ENCODE measurements around the gene RPL10A. TPM values are rescaled to one million over a fixed set of nuclear protein-coding genes. Genes with fewer than 3 reads are reported as not detected.
"Not testable (repeated sequence)": the region's sequence is repeated elsewhere in the genome, so short reads cannot be mapped to it uniquely, and the experiment has no call there.

RPL10A gene
- total RNA-seq, 2 donors from 2014 or later: 585 to 636 TPM

GRCh38 chr6:35427435-35427834, 40.8 kb upstream of the RPL10A start:
- H3K27ac ChIP-seq: no peak overlapping the region
- peaks cover 14% of the 10 kb centered on the region for H3K9me3 ChIP-seq
- peaks cover 18% of the 10 kb centered on the region for H3K36me3 ChIP-seq
- TF ChIP-seq CTCF (IDR thresholded peaks at IDR 0.05): no peak
- DNase-seq (ENCODE audit: low spot score): no peak
- no peaks in the 10 kb centered on the region for H3K4me1 ChIP-seq (ENCODE audit: control insufficient read depth in 1 of 2, low read depth in 2 of 2)
- no peaks in the 10 kb centered on the region for H3K27me3 ChIP-seq (replicated peaks; ENCODE audit: insufficient read depth)
- H3K4me3 ChIP-seq: no peak overlapping the region
- no peak for ATAC-seq (ENCODE audit: insufficient number of reproducible peaks, low FRiP score, low read depth)

GRCh38 chr6:35427851-35428321, 40.3 kb upstream of the RPL10A start:
- Histone ChIP-seq H3K4me1 (ENCODE audit: control insufficient read depth in 1 of 2, low read depth in 2 of 2) (no peaks in the 10 kb centered on the region), H3K27me3 (replicated peaks; ENCODE audit: insufficient read depth) (no peaks in the 10 kb centered on the region), H3K36me3 (peaks cover 18% of the 10 kb centered on the region), H3K27ac (no peak overlapping the region), H3K9me3 (peaks cover 14% of the 10 kb centered on the region), H3K4me3 (no peak overlapping the region)
- no peak for DNase-seq (ENCODE audit: low spot score)
- no peak for ATAC-seq (ENCODE audit: insufficient number of reproducible peaks, low FRiP score, low read depth)
- no peak for TF ChIP-seq CTCF (IDR thresholded peaks at IDR 0.05)

- ATAC-seq (ENCODE audit: insufficient number of reproducible peaks, low FRiP score, low read depth) (no peak), DNase-seq (ENCODE audit: low spot score) (no peak)
- no peak overlapping the region for H3K27ac ChIP-seq
- no peaks in the 10 kb centered on the region for H3K4me1 ChIP-seq (ENCODE audit: control insufficient read depth in 1 of 2, low read depth in 2 of 2)
- H3K9me3 ChIP-seq: peaks cover 14% of the 10 kb centered on the region
- peaks cover 18% of the 10 kb centered on the region for H3K36me3 ChIP-seq
- TF ChIP-seq CTCF (IDR thresholded peaks at IDR 0.05): no peak
- no peak overlapping the region for H3K4me3 ChIP-seq
- H3K27me3 ChIP-seq (replicated peaks; ENCODE audit: insufficient read depth): no peaks in the 10 kb centered on the region
Measured at GRCh38 chr6:35428421-35429149, 39.6 kb upstream of the RPL10A start.

GRCh38 chr6:35429463-35429862, 38.7 kb upstream of the RPL10A start:
- H3K4me1 ChIP-seq (ENCODE audit: control insufficient read depth in 1 of 2, low read depth in 2 of 2): no peaks in the 10 kb centered on the region
- peaks cover 14% of the 10 kb centered on the region for H3K9me3 ChIP-seq
- ATAC-seq (ENCODE audit: insufficient number of reproducible peaks, low FRiP score, low read depth): no peak
- no peak for DNase-seq (ENCODE audit: low spot score)
- no peaks in the 10 kb centered on the region for H3K27me3 ChIP-seq (replicated peaks; ENCODE audit: insufficient read depth)
- H3K27ac ChIP-seq: no peak overlapping the region
- no peak overlapping the region for H3K4me3 ChIP-seq
- peaks cover 14% of the 10 kb centered on the region for H3K36me3 ChIP-seq
- TF ChIP-seq CTCF (IDR thresholded peaks at IDR 0.05): no peak

GRCh38 chr6:35432291-35432690, 35.9 kb upstream of the RPL10A start:
- Histone ChIP-seq H3K27me3 (replicated peaks; ENCODE audit: insufficient read depth) (no peaks in the 10 kb centered on the region), H3K4me3 (no peak overlapping the region), H3K4me1 (ENCODE audit: control insufficient read depth in 1 of 2, low read depth in 2 of 2) (no peaks in the 10 kb centered on the region), H3K36me3 (no peaks in the 10 kb centered on the region), H3K9me3 (peaks cover 14% of the 10 kb centered on the region), H3K27ac (no peak overlapping the region)
- no peak for TF ChIP-seq CTCF (IDR thresholded peaks at IDR 0.05)
- no peak for ATAC-seq (ENCODE audit: insufficient number of reproducible peaks, low FRiP score, low read depth)
- no peak for DNase-seq (ENCODE audit: low spot score)

GRCh38 chr6:35432702-35433101, 35.5 kb upstream of the RPL10A start:
- not testable (repeated sequence) for H3K4me3 ChIP-seq; H3K4me1 ChIP-seq (ENCODE audit: control insufficient read depth in 1 of 2, low read depth in 2 of 2); H3K27me3 ChIP-seq (replicated peaks; ENCODE audit: insufficient read depth); H3K36me3 ChIP-seq; H3K27ac ChIP-seq; DNase-seq (ENCODE audit: low spot score); ATAC-seq (ENCODE audit: insufficient number of reproducible peaks, low FRiP score, low read depth)
- H3K9me3 ChIP-seq: peaks cover 14% of the 10 kb centered on the region

All from thoracic aorta (tissue), 2 donors.